Limb (tissue), 2 donors: ENCODE measurements around the gene OXSR1.

Experiments
- DNase-seq, 2 donors: peaks; one replicate each; pipeline ENCODE4 v3.0.0-alpha.2; 2016; ENCODE audit errors: extremely low spot score in 2 of 2

The OXSR1 gene

GRCh38 chr3:38164952-38165721 lies at the start of gene OXSR1:
Gene OXSR1, plus strand, starts transcription at chr3:38165537. Its CDS starts 340 bp downstream, at chr3:38165877.
- peak; percentile 97 to 100 for DNase-seq

GRCh38 chr3:38115645-38116427 lies 49.5 kb upstream of the OXSR1 start:
- no peak for DNase-seq

GRCh38 chr3:38116471-38117162 lies 48.7 kb upstream of the OXSR1 start:
- peak in 1 of 2 donors; percentile 23 for DNase-seq

- DNase-seq: peak in 1 of 2 donors; percentile 24
Measured at GRCh38 chr3:38117163-38117716, 48.1 kb upstream of the OXSR1 start.

GRCh38 chr3:38117748-38118420 lies 47.5 kb upstream of the OXSR1 start:
- DNase-seq: peak in 1 of 2 donors; percentile 55

DNA sequence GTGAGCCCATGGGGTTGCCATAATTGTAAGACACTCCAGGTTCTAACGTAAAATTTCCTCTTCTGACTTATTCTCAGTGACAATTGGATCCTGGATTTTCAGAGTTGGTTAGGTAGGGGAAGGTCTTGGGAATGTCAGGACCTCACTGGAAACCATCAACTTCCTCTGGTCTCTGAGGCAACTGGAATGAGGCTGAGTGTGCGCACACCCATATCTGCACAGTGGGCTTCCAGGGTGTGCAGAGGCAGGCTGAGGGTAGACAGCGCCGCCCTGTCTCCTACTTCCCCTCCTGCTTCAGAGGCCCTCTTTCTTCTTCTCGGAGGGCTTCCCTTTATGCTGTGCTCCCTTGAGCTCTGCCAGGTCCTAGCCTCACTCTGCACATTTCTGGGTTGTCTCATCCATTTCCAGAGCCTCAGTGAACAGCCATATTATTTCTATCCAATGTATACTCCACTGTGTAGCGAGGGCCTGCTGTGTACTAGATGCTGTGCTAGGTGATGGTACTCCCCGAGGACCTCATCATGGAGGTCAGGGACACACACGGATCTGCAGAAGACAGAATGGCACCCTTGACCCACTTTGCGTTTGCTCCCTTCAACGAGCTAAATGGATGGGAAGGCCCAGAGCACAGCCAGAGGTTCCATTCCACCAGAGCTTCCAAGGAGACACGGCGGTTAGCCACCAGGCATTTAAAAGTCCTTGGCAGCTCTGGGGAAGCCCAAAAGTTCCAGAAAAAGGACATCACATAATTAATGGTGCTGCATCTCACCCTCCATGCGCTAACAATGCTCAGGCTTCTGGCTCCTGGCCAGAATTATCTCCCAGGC lies 46.7 kb upstream of the OXSR1 start:
- DNase-seq: peak in 1 of 2 donors; percentile 24

GRCh38 chr3:38119248-38119544 lies 46.1 kb upstream of the OXSR1 start:
- DNase-seq: no peak

DNA sequence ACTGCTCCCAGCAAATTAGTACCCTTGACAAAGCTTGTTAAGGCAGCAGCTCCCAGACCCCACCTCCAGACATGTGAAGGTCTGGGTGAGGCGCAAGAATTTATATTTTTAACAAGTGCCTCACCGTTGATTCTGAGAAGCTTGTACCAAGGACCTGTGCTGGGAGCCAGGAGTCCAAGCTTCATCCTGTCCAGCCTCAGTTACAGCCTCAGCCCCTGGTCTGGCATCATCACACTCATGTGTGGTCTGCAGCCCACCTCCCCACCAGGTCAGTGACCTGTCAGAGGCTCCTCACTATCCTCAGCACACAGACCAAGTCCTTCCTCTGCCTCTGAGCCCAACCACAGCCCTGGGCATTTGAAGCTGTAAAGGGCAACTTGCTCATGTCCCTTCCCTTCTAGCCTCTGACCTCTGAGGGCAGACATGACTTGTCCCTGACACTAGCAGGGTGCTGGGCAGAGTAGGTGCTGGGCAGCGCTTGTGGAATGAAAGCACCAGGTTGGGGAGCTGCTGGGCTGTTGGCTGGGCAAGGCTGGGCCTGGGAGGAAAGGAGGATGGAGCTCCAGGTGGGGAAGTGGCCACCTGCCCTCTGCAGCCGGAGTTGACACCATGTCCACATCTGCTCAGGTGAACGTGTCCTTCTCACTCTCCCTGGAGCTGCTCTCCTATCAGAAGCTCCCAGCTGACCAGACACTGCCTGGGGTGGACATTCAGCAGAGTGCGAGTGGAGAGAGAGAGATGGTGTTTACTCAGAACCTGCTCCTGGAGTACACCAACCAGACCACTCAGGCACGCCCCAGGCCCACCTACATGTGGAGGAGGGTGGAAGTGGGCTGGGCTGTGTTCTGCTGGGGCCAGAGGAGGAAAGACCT lies 45.3 kb upstream of the OXSR1 start:
- peak in 1 of 2 donors; percentile 7 for DNase-seq

GRCh38 chr3:38120693-38121450 lies 44.5 kb upstream of the OXSR1 start:
- no peak for DNase-seq

- no peak for DNase-seq
Measured at GRCh38 chr3:38121451-38121831, 43.9 kb upstream of the OXSR1 start.

GRCh38 chr3:38121832-38122461 lies 43.4 kb upstream of the OXSR1 start:
- DNase-seq: no peak

GRCh38 chr3:38122712-38123290 lies 42.5 kb upstream of the OXSR1 start:
- no peak for DNase-seq

- no peak for DNase-seq
Measured at GRCh38 chr3:38124324-38125122, 40.8 kb upstream of the OXSR1 start.

DNA sequence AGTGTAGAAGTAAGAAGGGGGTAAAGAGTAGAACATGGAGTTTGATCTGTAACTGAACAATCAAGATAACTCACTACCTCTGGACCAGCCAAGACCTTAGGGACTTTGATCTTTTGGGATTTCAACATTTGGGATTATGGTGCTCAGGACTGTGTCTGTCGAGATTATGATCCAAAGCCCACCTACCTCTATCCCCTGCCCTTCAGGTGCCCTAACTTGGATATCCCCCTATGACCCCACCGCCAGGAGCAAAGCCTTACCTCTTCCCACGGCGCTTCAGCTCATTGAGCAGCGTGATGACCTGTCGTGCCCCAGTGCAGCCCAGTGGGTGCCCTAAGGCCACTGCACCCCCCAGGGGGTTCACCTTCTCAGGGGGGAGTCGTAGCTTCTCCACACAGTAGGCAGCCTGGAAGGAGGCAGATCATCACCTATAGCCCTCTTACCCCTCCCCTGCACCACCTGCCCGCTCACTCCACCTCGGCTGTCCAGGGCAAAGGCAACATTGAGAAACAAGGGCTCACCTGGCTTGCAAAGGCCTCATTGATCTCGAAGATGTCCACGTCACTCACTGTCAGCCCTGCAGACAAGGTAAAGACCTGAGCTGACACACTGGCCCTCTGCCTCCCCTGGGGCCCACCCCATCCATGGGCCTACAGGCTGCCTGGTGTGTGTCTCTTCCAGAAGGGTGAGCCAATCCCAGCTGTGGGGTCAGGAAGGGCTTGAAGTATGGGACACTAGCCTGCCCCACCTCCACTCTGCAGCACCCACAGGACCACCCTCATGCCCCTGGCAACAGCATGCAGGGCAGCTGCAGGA lies 39.8 kb upstream of the OXSR1 start:
- DNase-seq: no peak

DNA sequence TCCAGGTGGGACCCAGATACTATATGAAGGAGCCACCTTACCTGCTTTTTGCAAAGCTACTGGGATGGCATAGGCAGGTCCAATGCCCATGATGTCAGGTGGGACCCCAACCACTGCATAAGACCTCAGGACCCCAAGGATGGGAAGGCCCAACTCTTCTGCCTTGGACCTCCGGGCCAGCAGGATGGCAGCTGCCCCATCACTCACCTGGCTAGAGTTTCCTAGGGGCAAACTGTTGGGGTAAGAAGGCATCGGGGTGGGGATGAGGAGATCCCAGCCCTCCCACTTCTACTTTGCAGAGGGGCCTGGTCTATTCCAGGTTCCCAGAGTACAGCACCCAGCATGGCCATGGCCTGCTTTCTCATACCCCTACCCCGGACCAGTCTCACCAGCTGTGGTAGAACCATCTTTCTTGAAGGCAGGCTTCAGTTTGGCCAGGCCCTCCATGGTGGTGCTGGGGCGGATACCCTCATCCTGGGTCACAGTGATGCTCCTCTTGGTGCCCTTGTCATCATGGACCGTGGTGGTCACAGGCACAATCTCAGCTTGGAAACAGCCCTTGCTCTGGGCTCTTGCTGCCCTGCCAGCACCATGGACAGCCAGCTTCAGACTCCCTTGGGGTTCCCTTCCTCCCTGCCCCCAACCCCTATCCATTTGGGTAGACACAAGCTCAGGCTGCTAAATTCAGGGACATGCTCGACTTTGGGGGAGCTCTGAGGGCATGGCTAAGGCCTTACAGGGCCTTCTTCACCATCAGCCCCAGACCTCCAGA lies 39.0 kb upstream of the OXSR1 start:
- DNase-seq: no peak
